KOPT-K1 (cell line): ENCODE data around the gene TTC4.

ENCODE experiments used
- H3K27ac ChIP-seq: fragments of 200-600 bp; sonication (generic); 2 replicates; pipeline ENCODE4 v1.5.1; 2016; ENCODE audit warnings: antibody characterized with exemption, mild to moderate bottlenecking, low read depth, low read length; ENCODE audit not compliant: poor library complexity, severe bottlenecking
- H3K36me3 ChIP-seq: fragments of 200-600 bp; sonication (generic); 2 replicates; pipeline ENCODE4 v1.5.1; 2017; ENCODE audit warnings: antibody characterized with exemption, mild to moderate bottlenecking, low read length, moderate library complexity; ENCODE audit not compliant: insufficient read depth
- H3K9me3 ChIP-seq: fragments of 200-600 bp; sonication (generic); 2 replicates; pipeline ENCODE4 v1.5.1; 2017; ENCODE audit warnings: antibody characterized with exemption, low read length, mild to moderate bottlenecking; ENCODE audit not compliant: insufficient read depth, poor library complexity, severe bottlenecking

TTC4 gene

GRCh38 chr1:54716299-54717047 is 812 bp downstream of the TTC4 start:
- H3K36me3 ChIP-seq, result peaks cover 39% of the 10 kb centered on the region
- H3K9me3 ChIP-seq, result no peaks in the 10 kb centered on the region
- H3K27ac ChIP-seq, result peak overlapping the region; percentile 60

GRCh38 chr1:54721719-54722118 is 6.1 kb downstream of the TTC4 start:
- Histone ChIP-seq H3K9me3 (peaks cover 12% of the 10 kb centered on the region), H3K36me3 (peaks cover 92% of the 10 kb centered on the region), H3K27ac (no peak overlapping the region)

- Histone ChIP-seq H3K27ac (no peak overlapping the region), H3K9me3 (peaks cover 12% of the 10 kb centered on the region), H3K36me3 (peaks cover 99% of the 10 kb centered on the region)
These were observed 8.3 kb downstream of the TTC4 start for GRCh38 chr1:54723985-54724384.

GRCh38 chr1:54724771-54725170 is 9.1 kb downstream of the TTC4 start:
- peaks cover 100% of the 10 kb centered on the region for H3K36me3 ChIP-seq
- no peak overlapping the region for H3K27ac ChIP-seq

GRCh38 chr1:54728027-54728426 is 12.4 kb downstream of the TTC4 start:
- Histone ChIP-seq H3K36me3 (peaks cover 99% of the 10 kb centered on the region), H3K9me3 (peaks cover 12% of the 10 kb centered on the region), H3K27ac (no peak overlapping the region)

More at GRCh38 chr1:54724771-54725170, 9.1 kb downstream of the TTC4 start:
- peaks cover 12% of the 10 kb centered on the region for H3K9me3 ChIP-seq

GRCh38 chr1:54736685-54737084 is 21.0 kb downstream of the TTC4 start:
- peaks cover 100% of the 10 kb centered on the region for H3K36me3 ChIP-seq
- H3K27ac ChIP-seq, result no peak overlapping the region
- H3K9me3 ChIP-seq, result no peaks in the 10 kb centered on the region

GRCh38 chr1:54738244-54738643 is 22.6 kb downstream of the TTC4 start:
- peaks cover 100% of the 10 kb centered on the region for H3K36me3 ChIP-seq

DNA sequence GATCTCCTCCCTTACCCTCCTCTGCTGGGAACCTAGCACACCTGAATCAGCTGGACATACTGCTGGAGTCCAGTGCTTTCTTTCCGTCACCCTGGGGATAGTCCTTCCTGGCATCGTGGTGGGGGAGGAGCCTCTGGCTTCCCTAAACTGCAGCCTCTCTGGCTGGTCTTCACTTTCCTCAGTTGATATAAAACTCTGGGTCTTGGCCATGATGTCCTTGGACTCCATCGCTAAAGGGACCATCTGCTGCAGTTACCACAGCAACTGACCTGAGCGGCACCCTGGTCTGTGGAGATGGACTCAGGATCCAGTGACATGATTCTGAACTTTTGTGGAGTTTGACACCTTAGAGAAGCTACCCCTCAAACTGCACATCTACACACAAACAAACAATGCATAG is 25.9 kb downstream of the TTC4 start:
- Histone ChIP-seq H3K27ac (no peak overlapping the region), H3K36me3 (peaks cover 78% of the 10 kb centered on the region), H3K9me3 (no peaks in the 10 kb centered on the region)

More at GRCh38 chr1:54738244-54738643, 22.6 kb downstream of the TTC4 start:
- Histone ChIP-seq H3K9me3 (no peaks in the 10 kb centered on the region), H3K27ac (no peak overlapping the region)

DNA sequence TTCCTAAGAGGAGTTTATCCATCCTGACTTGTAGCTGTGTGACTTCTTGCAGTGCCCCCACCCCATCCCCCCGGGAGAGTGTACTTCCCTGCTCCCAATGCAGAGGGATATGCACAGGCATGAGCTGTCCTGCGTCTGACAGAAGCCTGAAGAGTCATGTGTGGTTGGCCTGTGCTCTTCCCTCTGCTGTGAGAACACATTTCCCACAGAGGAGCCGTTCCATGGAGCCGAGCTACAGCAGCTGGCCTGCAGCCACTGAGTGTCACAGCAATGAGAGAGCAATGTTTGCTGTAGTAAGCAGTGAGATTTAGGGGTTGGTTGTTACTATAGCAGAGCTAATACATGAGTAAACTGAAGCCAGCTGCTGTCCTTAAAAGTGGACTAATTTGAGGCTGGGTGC is 26.6 kb downstream of the TTC4 start:
- no peak overlapping the region for H3K27ac ChIP-seq
- peaks cover 71% of the 10 kb centered on the region for H3K36me3 ChIP-seq
- no peaks in the 10 kb centered on the region for H3K9me3 ChIP-seq

GRCh38 chr1:54743416-54744226 is 28.0 kb downstream of the TTC4 start:
- Histone ChIP-seq H3K9me3 (no peaks in the 10 kb centered on the region), H3K27ac (no peak overlapping the region), H3K36me3 (peaks cover 57% of the 10 kb centered on the region)

DNA sequence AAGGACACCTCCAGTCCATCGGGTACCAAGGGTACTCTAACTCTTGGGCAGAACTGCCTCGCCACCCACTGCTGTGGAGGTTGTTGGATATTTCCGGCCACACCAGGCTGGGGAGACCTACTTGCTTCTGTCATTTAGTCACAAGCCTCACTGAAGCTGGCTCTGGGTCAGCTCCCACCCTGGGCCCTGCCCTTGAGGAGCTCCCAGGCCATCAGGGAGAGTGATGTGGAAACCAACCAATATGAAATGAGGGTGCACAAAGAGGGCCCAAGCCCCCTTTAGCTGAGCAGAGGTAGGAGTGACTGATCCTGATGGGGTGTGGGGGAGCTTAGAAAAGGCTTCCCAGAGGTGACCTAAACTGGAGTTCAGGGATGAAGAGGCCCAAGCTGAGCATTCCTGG is 29.0 kb downstream of the TTC4 start:
- Histone ChIP-seq H3K9me3 (no peaks in the 10 kb centered on the region), H3K36me3 (peaks cover 47% of the 10 kb centered on the region), H3K27ac (no peak overlapping the region)

GRCh38 chr1:54745274-54745673 is 29.6 kb downstream of the TTC4 start:
- H3K36me3 ChIP-seq, result peaks cover 41% of the 10 kb centered on the region
- H3K27ac ChIP-seq, result no peak overlapping the region
- H3K9me3 ChIP-seq, result no peaks in the 10 kb centered on the region

- Histone ChIP-seq H3K36me3 (peaks cover 35% of the 10 kb centered on the region), H3K9me3 (no peaks in the 10 kb centered on the region), H3K27ac (no peak overlapping the region)
These were observed 30.2 kb downstream of the TTC4 start for GRCh38 chr1:54745864-54746263.

DNA sequence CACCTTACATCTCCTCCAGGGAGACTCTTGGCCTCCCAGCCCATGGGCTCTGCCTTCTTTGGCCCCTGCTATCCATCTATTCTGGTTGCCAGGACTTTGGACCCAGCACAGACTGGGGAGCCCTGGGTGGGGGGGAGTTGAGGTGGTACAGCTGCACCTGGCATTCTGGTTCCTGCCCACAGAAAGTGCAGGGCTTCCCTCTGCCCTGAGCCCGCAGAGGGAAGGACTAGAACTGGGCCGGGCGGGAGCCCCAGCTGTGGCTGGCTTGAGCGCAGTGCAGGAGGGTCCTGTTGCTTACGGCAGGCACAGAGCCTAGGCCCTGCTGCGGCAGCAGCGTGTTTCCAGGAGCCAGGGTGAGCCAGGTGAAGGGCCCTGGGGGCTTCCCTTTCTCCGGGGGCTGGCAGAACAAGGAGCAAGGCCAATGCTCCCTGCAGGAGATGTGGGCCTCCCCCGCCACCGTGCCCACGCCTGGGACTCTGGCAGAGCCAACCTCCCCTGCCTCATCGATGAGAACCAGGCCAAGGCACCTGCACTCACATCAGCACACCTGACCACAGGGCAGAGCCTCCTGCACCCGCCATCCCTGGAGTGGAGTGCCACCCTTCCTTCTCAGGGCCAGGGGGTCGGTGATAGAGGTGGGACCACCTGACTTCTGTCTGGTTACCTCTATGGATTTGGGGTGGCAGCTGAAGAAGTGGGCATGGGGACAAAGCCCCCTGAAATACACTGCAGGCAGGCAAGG is 32.6 kb downstream of the TTC4 start:
- Histone ChIP-seq H3K36me3 (peaks cover 11% of the 10 kb centered on the region), H3K27ac (no peak overlapping the region), H3K9me3 (no peaks in the 10 kb centered on the region)

DNA sequence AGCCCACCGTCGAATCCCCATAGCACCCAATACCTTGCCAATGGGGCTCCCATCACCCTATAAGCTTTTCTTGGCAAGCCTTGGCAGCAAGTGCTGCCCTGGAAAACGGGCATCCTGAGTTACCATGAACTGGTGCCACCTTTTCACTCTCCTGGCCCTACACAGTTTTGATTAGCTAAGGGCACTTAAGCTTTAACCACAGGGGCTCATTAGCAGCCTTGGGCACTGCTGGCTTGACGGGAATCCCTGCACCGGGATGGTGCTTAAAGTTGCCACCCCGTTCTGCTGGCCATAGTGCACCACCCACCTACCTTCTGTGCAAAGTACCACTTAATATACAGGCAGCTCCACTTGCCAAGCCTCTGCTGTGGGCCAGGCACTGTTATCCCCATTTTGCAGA is 34.9 kb downstream of the TTC4 start:
- Histone ChIP-seq H3K9me3 (no peaks in the 10 kb centered on the region), H3K36me3 (no peaks in the 10 kb centered on the region; the same call in 1 of the 2 replicates), H3K27ac (no peak overlapping the region)
